Pancreas (tissue), 10 donors: ENCODE data around the gene AKR1A1. TPM values are rescaled to one million over a fixed set of nuclear protein-coding genes. Genes with fewer than 3 reads are reported as not detected.

Source experiments
- ATAC-seq, 4 donors: fragments of 200-7000 bp; cut with Tn5 transposase; one replicate each; pipeline versions ENCODE4 v1.8.0 to v1.9.1; 2020; ENCODE audit warnings: mild to moderate bottlenecking in 4 of 4, moderate library complexity in 4 of 4
- DNase-seq, 6 donors: peaks; one replicate each; pipeline ENCODE4 v3.0.0-alpha.2; 2020
- FAIRE-seq: peaks from 2 replicates; lab custom pipeline; 2012; peaks lifted over from hg19 to GRCh38; lab: Jason Lieb, UNC
- H3K27ac ChIP-seq, 4 donors: fragments of 200-600 bp; sonication (generic); 1 replicate in 3 of 4; 2 replicates in 1 of 4; pipeline versions ENCODE4 v1.5.0 to v1.8.0; 2020
- H3K27me3 ChIP-seq, 4 donors: fragments of 200-600 bp; one replicate each; pipeline ENCODE4 v1.8.0; 2021
- H3K36me3 ChIP-seq, 3 donors: fragments of 200-600 bp; sonication (generic) in 1 of 3; one replicate each; pipeline versions ENCODE4 v1.5.0 to v1.8.0; 2020 to 2021
- H3K4me1 ChIP-seq, 3 donors: fragments of 200-600 bp; one replicate each; pipeline ENCODE4 v1.8.0; 2021
- H3K4me3 ChIP-seq, 4 donors: fragments of 200-600 bp; sonication (generic) in 2 of 4; one replicate each; pipeline versions ENCODE4 v1.5.0 to v1.8.0; 2020 to 2021
- H3K9me3 ChIP-seq, 4 donors: fragments of 200-600 bp; one replicate each; pipeline ENCODE4 v1.8.0; 2021
- CTCF ChIP-seq, 4 donors: fragments of 200-600 bp; sonication (generic) in 3 of 4; IDR thresholded peaks; one replicate each; pipeline versions ENCODE4 v1.5.0 to v1.8.0; 2021; ENCODE audit warnings: antibody characterized with exemption in 4 of 4
- WGBS, 2 donors: extraction: QIAGEN DNeasy Blood & Tissue Kit; methylation state at CpG; one replicate each; pipeline ENCODE4 v1.1.7; 2013; 5-methylcytosine and 5-hydroxymethylcytosine counted together
- intact Hi-C, 3 donors: fragments of 100-400 bp; cut with DNase I; formaldehyde crosslinking; loops; one replicate each; pipeline versions ENCODE4 v1.11.1 to v1.14.2; 2022
- polyA plus RNA-seq, 2 donors: library from polyadenylated mRNA; stranded (reverse); fragments of 200-250 nt; gene quantifications; one replicate each; pipeline ENCODE4 v1.2.3, GENCODE V29; 2013
- total RNA-seq, 6 donors: library from RNA; stranded (reverse); fragmentation: NEBNext Ultra II Directional in 4 of 6; extraction: Animal tissue kit (Norgen Biotek cat#: 25700) in 4 of 6; gene quantifications; one replicate each; pipeline versions ENCODE4 v1.2.1 to v1.2.4, GENCODE V29; 2021 to 2023
- donor health status: healthy with polysubstance abuse.
- donor health status: DM: no; HTN: no; CAD: no; lungs with moderate emphysema.
- donor health status: DM: no; HTN: no; CAD: no.
- donor health status: control.
- donor health status: control.
- donor health status: Bipolar disorder and iron deficiency.
- donor health status: DM: yes; HTN: yes; CAD: no.
- donor health status: DM: no; HTN: no; CAD: no.
- donor health status: DM: no; HTN: no; CAD: no.
- donor health status: DM: yes; HTN: yes; CAD: no.

Gene AKR1A1
- total and polyA plus RNA-seq, 8 donors: 77.6 to 138 (median 124) TPM

- Histone ChIP-seq H3K27me3 (no peaks in the 10 kb centered on the region), H3K9me3 (no peaks in the 10 kb centered on the region), H3K4me3 (no peak overlapping the region), H3K4me1 (no peaks in the 10 kb centered on the region), H3K36me3 (peaks cover 0 to 4% (median 0%) of the 10 kb centered on the region in 3 donors), H3K27ac (no peak overlapping the region)
- intact Hi-C loops: no loop called here
- ATAC-seq (no peak), DNase-seq (peak in 2 of 6 donors; percentile 5 to 7), FAIRE-seq (no peak)
- WGBS, 2 donors: 74 to 83% methylated on average over 3 of the region's 3 CpGs
- no peak for TF ChIP-seq CTCF (IDR thresholded peaks at IDR 0.05)
Observed at GRCh38 chr1:45573231-45573804, 22.7 kb downstream of the AKR1A1 start.

GRCh38 chr1:45574105-45574626 is 23.5 kb downstream of the AKR1A1 start:
- no peaks in the 10 kb centered on the region for H3K36me3 ChIP-seq
- no peak for ATAC-seq
- H3K27ac ChIP-seq: no peak overlapping the region
- FAIRE-seq: no peak
- intact Hi-C loops: no loop called here
- H3K27me3 ChIP-seq: no peaks in the 10 kb centered on the region
- peak in 1 of 6 donors; percentile 4 for DNase-seq
- no peak overlapping the region for H3K4me3 ChIP-seq
- 85 to 86% methylated on average over 7 of the region's 7 CpGs for WGBS, 2 donors
- TF ChIP-seq CTCF (IDR thresholded peaks at IDR 0.05): no peak
- H3K9me3 ChIP-seq: no peaks in the 10 kb centered on the region
- no peaks in the 10 kb centered on the region for H3K4me1 ChIP-seq

GRCh38 chr1:45583264-45583665 is 32.6 kb downstream of the AKR1A1 start:
- Histone ChIP-seq H3K36me3 (no peaks in the 10 kb centered on the region), H3K4me3 (peak overlapping the region; percentile 87 to 99 (median 95)), H3K9me3 (no peaks in the 10 kb centered on the region), H3K27ac (peak overlapping the region; percentile 79 to 92 (median 89)), H3K4me1 (peaks cover 0 to 17% (median 0%) of the 10 kb centered on the region in 3 donors), H3K27me3 (no peaks in the 10 kb centered on the region)
- FAIRE-seq (peak; percentile 90), ATAC-seq (peak; percentile 79 to 88 (median 88)), DNase-seq (peak; percentile 86 to 97 (median 96))
- intact Hi-C loops: no loop called here
- no peak for TF ChIP-seq CTCF (IDR thresholded peaks at IDR 0.05)
- 0% methylated on average over 19 of the region's 19 CpGs for WGBS, 2 donors

- H3K27ac ChIP-seq: peak within 1 kb of the TSS; percentile 79 to 92 (median 89)
- H3K9me3 ChIP-seq: no peaks in the 10 kb centered on the region
- no peaks in the 10 kb centered on the region for H3K36me3 ChIP-seq
- H3K4me1 ChIP-seq: peaks cover 0 to 17% (median 0%) of the 10 kb centered on the region in 3 donors
- peak; percentile 87 to 91 (median 88) for ATAC-seq
- H3K27me3 ChIP-seq: no peaks in the 10 kb centered on the region
- FAIRE-seq: no peak
- DNase-seq: peak; percentile 83 to 94 (median 91)
- no peak for TF ChIP-seq CTCF (IDR thresholded peaks at IDR 0.05)
- H3K4me3 ChIP-seq: peak within 1 kb of the TSS; percentile 87 to 99 (median 95)
- 0% methylated on average over 34 to 40 of the region's 41 CpGs for WGBS, 2 donors
- intact Hi-C loops: no loop called here
Observed at GRCh38 chr1:45583666-45584350, 33.2 kb downstream of the AKR1A1 start, which contains the start of gene NASP. TSS of gene NASP (plus strand) at chr1:45584041. CDS start at chr1:45584147, 106 bp downstream.
